HepG2 (cell line): ENCODE results near the gene SLC2A6. TPM values are rescaled to one million over a fixed set of nuclear protein-coding genes. Genes with fewer than 3 reads are reported as not detected.

ENCODE experiments used
- ATAC-seq: fragments of 200-7000 bp; cut with Tn5 transposase; 3 replicates; pipeline ENCODE4 v1.9.1; 2020; ENCODE audit warnings: mild to moderate bottlenecking, moderate library complexity
- BruUV-seq: library from RNA; stranded (reverse); fragments of 400-500 nt; replicated peaks from 2 replicates; lab custom pipeline; 2021; lab: Mats Ljungman, UMichigan
- CTCF ChIA-PET: fragments of 300-600 bp; formaldehyde crosslinking; extraction: SDS; loops from one replicate; lab custom pipeline; 2021; ENCODE audit warnings: low total read pairs, inconsistent platforms, low intra/inter-chr PET ratio; lab: Yijun Ruan, JAX
- POLR2A ChIA-PET: fragments of 350-600 bp; sonication (Branson Sonifier 250); formaldehyde crosslinking; loops from one replicate; lab custom pipeline; 2020; ENCODE audit warnings: antibody characterized with exemption, inconsistent platforms; lab: Yijun Ruan, JAX
- DNase-seq: peaks from one replicate; pipeline ENCODE4 v3.0.0-alpha.2; 2015; ENCODE audit warnings: low spot score
- FAIRE-seq: peaks from 3 replicates; lab custom pipeline; 2011; peaks lifted over from hg19 to GRCh38; lab: Jason Lieb, UNC
- H2AFZ ChIP-seq: one replicate; pipeline ENCODE4 v1.6.1; 2011; ENCODE audit warnings: low read length, inconsistent platforms
- H3K27ac ChIP-seq: fragments of 300-600 bp; 3 replicates; pipeline ENCODE4 v1.8.0; 2011; ENCODE audit warnings: mixed run types, mild to moderate bottlenecking, mixed read lengths, low read length, inconsistent platforms; ENCODE audit not compliant: insufficient read depth; ENCODE audit errors: extremely low read length
- H3K27me3 ChIP-seq, 2 experiments: fragments of 200-600 bp in 1 of 2; 2 replicates in 1 of 2; 3 replicates in 1 of 2; pipeline versions ENCODE4 v1.6.0 to v1.8.0; 2011; ENCODE audit warnings: low read length in 2 of 2, mild to moderate bottlenecking in 2 of 2, moderate library complexity in 2 of 2, inconsistent platforms in 1 of 2; ENCODE audit not compliant: insufficient read depth in 2 of 2, control insufficient read depth in 1 of 2
- H3K36me3 ChIP-seq, 2 experiments: fragments of 200-600 bp in 1 of 2; replicated peaks in 1 of 2; 2 replicates in 1 of 2; 3 replicates in 1 of 2; pipeline versions ENCODE4 v1.5.1 to v1.8.0; 2011; ENCODE audit warnings: low read length in 2 of 2, inconsistent platforms in 1 of 2; ENCODE audit not compliant: insufficient read depth in 2 of 2, control insufficient read depth in 1 of 2
- H3K4me1 ChIP-seq: 2 replicates; pipeline ENCODE4 v1.5.1; 2012; ENCODE audit warnings: low read length, inconsistent platforms; ENCODE audit not compliant: insufficient read depth
- H3K4me2 ChIP-seq: 2 replicates; pipeline ENCODE4 v1.6.0; 2011; ENCODE audit warnings: low read depth, low read length, inconsistent platforms
- H3K4me3 ChIP-seq, 3 experiments: fragments of 200-600 bp in 1 of 3; sonication (generic), shearing (Covaris generic) in 1 of 3; replicated peaks in 1 of 3; 2 replicates each; pipeline ENCODE4 v1.5.1; 2011 to 2016; ENCODE audit warnings: low read length in 3 of 3, inconsistent platforms in 2 of 3, low read depth in 2 of 3, mild to moderate bottlenecking in 2 of 3, control low read depth in 1 of 3, mixed read lengths in 1 of 3; ENCODE audit not compliant: insufficient read depth in 1 of 3
- H3K79me2 ChIP-seq: one replicate; pipeline ENCODE4 v1.6.1; 2011; ENCODE audit warnings: low read length, inconsistent platforms; ENCODE audit not compliant: insufficient read depth
- H3K9ac ChIP-seq: 2 replicates; pipeline ENCODE4 v1.6.0; 2011; ENCODE audit warnings: mild to moderate bottlenecking, low read depth, low read length, inconsistent platforms; ENCODE audit not compliant: insufficient read depth
- H3K9me3 ChIP-seq: 2 replicates; pipeline ENCODE4 v1.5.1; 2012; ENCODE audit warnings: mild to moderate bottlenecking, low read length
- H4K20me1 ChIP-seq: 2 replicates; pipeline ENCODE4 v1.6.0; 2011; ENCODE audit warnings: inconsistent platforms, mild to moderate bottlenecking, low read length, moderate library complexity; ENCODE audit not compliant: insufficient read depth
- CHCHD3 ChIP-seq: sonication (generic); formaldehyde crosslinking; IDR thresholded peaks from 2 replicates; pipeline ENCODE4 v1.8.0; 2022; ENCODE audit warnings: mild to moderate bottlenecking, missing genetic modification reagents, moderate library complexity
- CREB1 ChIP-seq, 2 experiments: fragments of 450-650 bp in 1 of 2; IDR thresholded peaks; 2 replicates each; pipeline ENCODE4 v1.6.1; 2016 to 2017; ENCODE audit warnings: control low read depth in 1 of 2, mild to moderate bottlenecking in 1 of 2, missing compliant biosample characterization in 1 of 2, missing genetic modification characterization in 1 of 2
- GPN1 ChIP-seq: sonication (generic); formaldehyde crosslinking; IDR thresholded peaks from 2 replicates; pipeline ENCODE4 v1.5.1; 2020; ENCODE audit warnings: missing genetic modification reagents, borderline replicate concordance
- PRDM15 ChIP-seq: sonication (generic); formaldehyde crosslinking; IDR thresholded peaks from 2 replicates; pipeline ENCODE4 v1.4.0; 2020; ENCODE audit warnings: missing genetic modification reagents
- SKIL ChIP-seq: sonication (generic); formaldehyde crosslinking; IDR thresholded peaks from 2 replicates; pipeline ENCODE4 v1.8.0; 2022; ENCODE audit warnings: missing genetic modification reagents, mild to moderate bottlenecking, moderate library complexity, borderline replicate concordance
- TSC22D2 ChIP-seq: sonication (generic); formaldehyde crosslinking; IDR thresholded peaks from 2 replicates; pipeline ENCODE4 v1.5.1; 2020; ENCODE audit warnings: missing genetic modification reagents, mild to moderate bottlenecking, borderline replicate concordance
- ZNF232 ChIP-seq: sonication (generic); formaldehyde crosslinking; IDR thresholded peaks from 2 replicates; pipeline ENCODE4 v1.4.0; 2020; ENCODE audit warnings: missing genetic modification reagents, borderline replicate concordance
- WGBS: methylation state at CpG from one replicate; pipeline ENCODE4 v1.1.6; 2017; ENCODE audit warnings: low lambda C conversion rate; 5-methylcytosine and 5-hydroxymethylcytosine counted together
- in situ Hi-C: cut with HindIII; loops from 2 replicates; pipeline ENCODE4 v1.10.0; 2017; ENCODE audit warnings: low pct_unique_long_range_greater_than_20kb; ENCODE audit not compliant: extremely low pct_ligation_motif_present
- intact Hi-C: fragments of 100-400 bp; cut with micrococcal nuclease; formaldehyde crosslinking; loops from one replicate; pipeline ENCODE4 v1.10.0; 2022; ENCODE audit not compliant: unreplicated experiment
- polyA plus RNA-seq, 8 experiments: library from polyadenylated mRNA; depleted of rRNA in 3 of 8; stranded (reverse) in 7 of 8; unstranded in 1 of 8; fragments of >200 nt; fragmentation: Illumina TruSeq in 4 of 8; extraction: Trizol in 4 of 8; gene quantifications; 2 replicates each; pipeline versions ENCODE4 v1.2.1 to v1.2.3, GENCODE V29; 2011 to 2016; ENCODE audit warnings: low read depth in 4 of 8, missing spikeins in 1 of 8, mixed read lengths in 1 of 8; ENCODE audit not compliant: insufficient read depth in 1 of 8
- total RNA-seq, 5 experiments: library from RNA; depleted of rRNA; stranded (reverse); fragments of >200 nt; fragmentation: Illumina TruSeq; extraction: Trizol; gene quantifications; 2 replicates each; pipeline ENCODE4 v1.2.3, GENCODE V29; 2016; ENCODE audit warnings: low read depth in 1 of 5

The SLC2A6 gene
- total and polyA plus RNA-seq, 2 of the 13 experiments (the other 11 are each of a cell fraction or from before 2014, with no cell fraction given), result 4.1 to 15.0 TPM

- TF ChIP-seq CREB1 (IDR thresholded peaks at IDR 0.05) (no peak), CREB1 (CRISPR knock-in tag; IDR thresholded peaks at IDR 0.05) (no peak), ZNF232 (CRISPR knock-in tag) (no peak), PRDM15 (CRISPR knock-in tag) (no peak), GPN1 (CRISPR knock-in tag) (no peak), TSC22D2 (CRISPR knock-in tag) (no peak), CHCHD3 (CRISPR knock-in tag) (no peak)
Observed at GRCh38 chr9:133520121-133520835, 41.4 kb upstream of the SLC2A6 start (continued).

- no peak for ATAC-seq
- H2AFZ ChIP-seq, result no peak overlapping the region
- peaks cover 15 to 90% of the 10 kb centered on the region in 2 experiments; a peak in 4 of 5 replicates for H3K27me3 ChIP-seq
- H3K4me1 ChIP-seq, result peaks cover 27% of the 10 kb centered on the region
- H3K79me2 ChIP-seq, result no peaks in the 10 kb centered on the region
- no peak for FAIRE-seq
- WGBS, result 22% methylated on average over 7 of the region's 7 CpGs
- no peak for DNase-seq
- no peak overlapping the region for H3K4me2 ChIP-seq
- intact Hi-C loops (no loop called here), in situ Hi-C loops (no loop called here)
- BruUV-seq, result no TSS peak
- TF ChIP-seq SKIL (CRISPR knock-in tag), result no peak
- H4K20me1 ChIP-seq, result no peaks in the 10 kb centered on the region
- CTCF ChIA-PET, result no interaction called here
- no peaks in the 10 kb centered on the region for H3K36me3 ChIP-seq
- H3K27ac ChIP-seq, result no peak overlapping the region
- POLR2A ChIA-PET, result no interaction called here
- H3K4me3 ChIP-seq, result no peak overlapping the region
- H3K9ac ChIP-seq, result no peak overlapping the region
- H3K9me3 ChIP-seq, result no peaks in the 10 kb centered on the region
Observed at GRCh38 chr9:133519693-133520092, 40.8 kb upstream of the SLC2A6 start.
